HEK293 (cell line): Measurements from ENCODE around the gene EXD3.

Experiments
- KLF9 ChIP-seq: fragments of 450-650 bp; formaldehyde crosslinking; IDR thresholded peaks from 2 replicates; pipeline ENCODE4 v1.5.1; 2016; ENCODE audit warnings: missing biosample characterization, missing genetic modification characterization, low read depth
- ZNF707 ChIP-seq: fragments of 450-650 bp; formaldehyde crosslinking; IDR thresholded peaks from 2 replicates; pipeline ENCODE4 v1.5.1; 2016; ENCODE audit warnings: missing biosample characterization, missing genetic modification characterization
- TF ChIP-seq, protein P1 (sequence below): fragments of 450-650 bp; formaldehyde crosslinking; IDR thresholded peaks from 2 replicates; pipeline ENCODE4 v1.5.1; 2017; ENCODE audit warnings: missing biosample characterization, missing genetic modification characterization
- TF ChIP-seq, protein P2 (sequence below): fragments of 450-650 bp; formaldehyde crosslinking; IDR thresholded peaks from 2 replicates; pipeline ENCODE4 v1.5.1; 2016; ENCODE audit warnings: missing biosample characterization, missing genetic modification characterization

GRCh38 chr9:137336735-137337134 lies 86.2 kb downstream of the EXD3 start:
- TF ChIP-seq, protein P1, sequence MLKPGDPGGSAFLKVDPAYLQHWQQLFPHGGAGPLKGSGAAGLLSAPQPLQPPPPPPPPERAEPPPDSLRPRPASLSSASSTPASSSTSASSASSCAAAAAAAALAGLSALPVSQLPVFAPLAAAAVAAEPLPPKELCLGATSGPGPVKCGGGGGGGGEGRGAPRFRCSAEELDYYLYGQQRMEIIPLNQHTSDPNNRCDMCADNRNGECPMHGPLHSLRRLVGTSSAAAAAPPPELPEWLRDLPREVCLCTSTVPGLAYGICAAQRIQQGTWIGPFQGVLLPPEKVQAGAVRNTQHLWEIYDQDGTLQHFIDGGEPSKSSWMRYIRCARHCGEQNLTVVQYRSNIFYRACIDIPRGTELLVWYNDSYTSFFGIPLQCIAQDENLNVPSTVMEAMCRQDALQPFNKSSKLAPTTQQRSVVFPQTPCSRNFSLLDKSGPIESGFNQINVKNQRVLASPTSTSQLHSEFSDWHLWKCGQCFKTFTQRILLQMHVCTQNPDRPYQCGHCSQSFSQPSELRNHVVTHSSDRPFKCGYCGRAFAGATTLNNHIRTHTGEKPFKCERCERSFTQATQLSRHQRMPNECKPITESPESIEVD, result no peak
- TF ChIP-seq, protein P2, sequence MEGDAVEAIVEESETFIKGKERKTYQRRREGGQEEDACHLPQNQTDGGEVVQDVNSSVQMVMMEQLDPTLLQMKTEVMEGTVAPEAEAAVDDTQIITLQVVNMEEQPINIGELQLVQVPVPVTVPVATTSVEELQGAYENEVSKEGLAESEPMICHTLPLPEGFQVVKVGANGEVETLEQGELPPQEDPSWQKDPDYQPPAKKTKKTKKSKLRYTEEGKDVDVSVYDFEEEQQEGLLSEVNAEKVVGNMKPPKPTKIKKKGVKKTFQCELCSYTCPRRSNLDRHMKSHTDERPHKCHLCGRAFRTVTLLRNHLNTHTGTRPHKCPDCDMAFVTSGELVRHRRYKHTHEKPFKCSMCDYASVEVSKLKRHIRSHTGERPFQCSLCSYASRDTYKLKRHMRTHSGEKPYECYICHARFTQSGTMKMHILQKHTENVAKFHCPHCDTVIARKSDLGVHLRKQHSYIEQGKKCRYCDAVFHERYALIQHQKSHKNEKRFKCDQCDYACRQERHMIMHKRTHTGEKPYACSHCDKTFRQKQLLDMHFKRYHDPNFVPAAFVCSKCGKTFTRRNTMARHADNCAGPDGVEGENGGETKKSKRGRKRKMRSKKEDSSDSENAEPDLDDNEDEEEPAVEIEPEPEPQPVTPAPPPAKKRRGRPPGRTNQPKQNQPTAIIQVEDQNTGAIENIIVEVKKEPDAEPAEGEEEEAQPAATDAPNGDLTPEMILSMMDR (tag by site-specific recombination), result no peak
- TF ChIP-seq KLF9 (tag by site-specific recombination) (no peak), ZNF707 (tag by site-specific recombination) (no peak)
